Body of pancreas (tissue), 4 donors: ENCODE results near the gene LILRB4. TPM values are rescaled to one million over a fixed set of nuclear protein-coding genes. Genes with fewer than 3 reads are reported as not detected.
"Not testable (repeated sequence)": the region's sequence is repeated elsewhere in the genome, so short reads cannot be mapped to it uniquely, and the experiment has no call there.

Source experiments
- ATAC-seq: fragments of 150-250 bp; one replicate; pipeline ENCODE4 v1.9.1; 2016
- DNase-seq, 4 donors: peaks; one replicate each; pipeline ENCODE4 v3.0.0-alpha.2; 2019
- H3K27ac ChIP-seq, 4 donors: fragments of 200-600 bp; sonication (generic); 1 replicate in 3 of 4; 2 replicates in 1 of 4; pipeline versions ENCODE4 v1.5.1 to v1.6.1; 2016 to 2019; ENCODE audit warnings: mild to moderate bottlenecking in 1 of 4, mixed read lengths in 1 of 4, moderate library complexity in 1 of 4
- H3K27me3 ChIP-seq, 2 donors: fragments of 200-600 bp; sonication (generic); one replicate each; pipeline ENCODE4 v1.6.0; 2016; ENCODE audit warnings: mild to moderate bottlenecking in 1 of 2
- H3K36me3 ChIP-seq, 2 donors: fragments of 200-600 bp; sonication (generic); replicated peaks in 1 of 2; 2 replicates each; pipeline ENCODE4 v1.5.1; 2016; ENCODE audit warnings: low read depth in 2 of 2; ENCODE audit not compliant: insufficient read depth in 1 of 2
- H3K4me1 ChIP-seq: fragments of 200-600 bp; sonication (generic); one replicate; pipeline ENCODE4 v1.6.0; 2016
- H3K4me3 ChIP-seq, 2 donors: fragments of 200-600 bp; sonication (generic); 1 replicate in 1 of 2; 2 replicates in 1 of 2; pipeline ENCODE4 v1.5.1; 2016 to 2019
- H3K9me3 ChIP-seq, 3 donors: fragments of 200-600 bp; sonication (generic); 1 replicate in 2 of 3; 2 replicates in 1 of 3; pipeline ENCODE4 v1.5.1; 2016
- CTCF ChIP-seq, 7 experiments: fragments of 450-650 bp in 4 of 7; fragments of 200-600 bp in 3 of 7; sonication (generic) in 3 of 7; IDR thresholded peaks; one replicate each; pipeline ENCODE4 v1.5.1; 2016 to 2019; ENCODE audit warnings: antibody characterized with exemption in 7 of 7
- POLR2A ChIP-seq, 3 donors: fragments of 450-650 bp; IDR thresholded peaks; one replicate each; pipeline ENCODE4 v1.6.1; 2016; ENCODE audit warnings: antibody characterized with exemption in 3 of 3, mild to moderate bottlenecking in 2 of 3
- WGBS, 2 donors: methylation state at CpG; one replicate each; pipeline ENCODE4 v1.1.5; 2017; 5-methylcytosine and 5-hydroxymethylcytosine counted together
- intact Hi-C: fragments of 100-400 bp; cut with DNase I; formaldehyde crosslinking; loops from one replicate; pipeline ENCODE4 v1.15.1; 2023
- total RNA-seq, 2 donors: library from RNA; depleted of rRNA; stranded (reverse); fragments of >200 nt; gene quantifications; one replicate each; pipeline ENCODE4 v1.1.0, GENCODE V29; 2016

LILRB4 gene
- total RNA-seq, 2 donors from 2014 or later: 0.99 to 1.0 TPM

- TF ChIP-seq CTCF (IDR thresholded peaks at IDR 0.05) (no peak), POLR2A (IDR thresholded peaks at IDR 0.05) (no peak)
- no peaks in the 10 kb centered on the region for H3K9me3 ChIP-seq
- DNase-seq: no peak
- H3K4me3 ChIP-seq: no peak overlapping the region
- H3K27ac ChIP-seq: no peak overlapping the region
- no peaks in the 10 kb centered on the region for H3K4me1 ChIP-seq
- ATAC-seq: no peak
- WGBS, 2 donors: 36 to 38% methylated on average over 4 of the region's 4 CpGs
- H3K36me3 ChIP-seq: no peaks in the 10 kb centered on the region
- no peaks in the 10 kb centered on the region for H3K27me3 ChIP-seq
- intact Hi-C loops: no loop called here
Measured at GRCh38 chr19:54622431-54622830, 40.4 kb upstream of the LILRB4 start.

GRCh38 chr19:54624234-54624633 lies 38.6 kb upstream of the LILRB4 start:
- WGBS, 2 donors: 47% methylated on average over 7 of the region's 10 CpGs; no CpG with 5 or more reads in 1 of the 2 donors
- H3K27me3 ChIP-seq, DNase-seq, H3K4me1 ChIP-seq, H3K4me3 ChIP-seq, intact Hi-C loops, H3K27ac ChIP-seq, H3K9me3 ChIP-seq, H3K36me3 ChIP-seq, ATAC-seq: not testable (repeated sequence)

- H3K27me3 ChIP-seq, H3K4me3 ChIP-seq, ATAC-seq, H3K27ac ChIP-seq, H3K36me3 ChIP-seq, H3K9me3 ChIP-seq, DNase-seq, intact Hi-C loops, H3K4me1 ChIP-seq: not testable (repeated sequence)
- WGBS, 2 donors: 59 to 66% methylated on average over 7 to 10 of the region's 15 CpGs
Measured at GRCh38 chr19:54624934-54625730, 37.7 kb upstream of the LILRB4 start.

GRCh38 chr19:54626757-54627156 lies 36.0 kb upstream of the LILRB4 start:
- H3K9me3 ChIP-seq: no peaks in the 10 kb centered on the region
- intact Hi-C loops: no loop called here
- no peaks in the 10 kb centered on the region for H3K27me3 ChIP-seq
- DNase-seq (no peak), ATAC-seq (no peak)
- H3K4me3 ChIP-seq: no peak overlapping the region
- whole genome bisulfite sequencing, 2 donors: 51 to 72% methylated on average over 4 to 8 of the region's 8 CpGs
- no peak overlapping the region for H3K27ac ChIP-seq
- no peak for TF ChIP-seq POLR2A (IDR thresholded peaks at IDR 0.05)
- TF ChIP-seq CTCF (IDR thresholded peaks at IDR 0.05): no peak
- H3K36me3 ChIP-seq: no peaks in the 10 kb centered on the region
- H3K4me1 ChIP-seq: no peaks in the 10 kb centered on the region

- H3K27ac ChIP-seq, H3K4me3 ChIP-seq, H3K36me3 ChIP-seq, H3K9me3 ChIP-seq, DNase-seq, intact Hi-C loops, ATAC-seq, H3K27me3 ChIP-seq, H3K4me1 ChIP-seq: not testable (repeated sequence)
- 19 to 20% methylated on average over 4 of the region's 4 CpGs for WGBS, 2 donors
Measured at GRCh38 chr19:54627912-54628311, 34.9 kb upstream of the LILRB4 start.

DNA sequence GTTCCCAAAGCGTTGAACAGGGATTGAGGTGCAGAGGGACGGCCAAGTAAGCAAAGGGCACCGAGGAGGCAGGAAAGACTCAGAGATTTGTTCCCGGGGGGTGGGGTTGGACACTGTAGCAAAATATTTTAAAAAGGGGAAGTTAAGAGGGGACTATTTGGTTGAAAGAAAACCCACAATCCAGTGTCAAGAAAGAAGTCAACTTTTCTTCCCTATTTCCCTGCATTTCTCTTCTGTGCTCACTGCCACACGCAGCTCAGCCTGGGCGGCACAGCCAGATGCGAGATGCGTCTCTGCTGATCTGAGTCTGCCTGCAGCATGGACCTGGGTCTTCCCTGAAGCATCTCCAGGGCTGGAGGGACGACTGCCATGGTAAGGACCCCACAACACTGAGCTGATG lies 32.5 kb upstream of the LILRB4 start, which contains the start of gene LILRB1:
TSS of gene LILRB1 (plus strand) at position 223 of the 400 bp plus-strand sequence. CDS start 590 bp downstream, outside the sequence.
- H3K4me1 ChIP-seq, ATAC-seq, intact Hi-C loops, H3K36me3 ChIP-seq, H3K9me3 ChIP-seq, H3K4me3 ChIP-seq, H3K27ac ChIP-seq, H3K27me3 ChIP-seq: not testable (repeated sequence)
- 33 to 53% methylated on average over 9 of the region's 9 CpGs for WGBS, 2 donors
- peak in 1 of 4 donors; percentile 20 for DNase-seq

DNA sequence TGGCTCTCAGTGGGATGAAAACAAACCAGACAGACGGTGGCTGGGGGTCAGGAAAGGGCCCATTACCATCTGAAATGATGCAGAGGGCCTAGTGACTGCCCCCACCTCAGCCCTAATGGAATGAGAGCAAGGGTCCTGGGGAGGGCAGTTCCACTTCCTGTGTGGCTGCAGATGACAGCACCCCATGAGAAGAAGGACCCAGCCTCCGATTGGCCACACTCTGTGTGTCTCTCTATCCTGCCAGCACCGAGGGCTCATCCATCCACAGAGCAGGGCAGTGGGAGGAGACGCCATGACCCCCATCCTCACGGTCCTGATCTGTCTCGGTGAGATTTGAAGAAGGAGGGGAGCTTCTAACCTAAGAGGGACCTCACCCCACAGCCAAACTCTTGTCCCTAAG lies 32.0 kb upstream of the LILRB4 start:
- intact Hi-C loops: no loop called here
- TF ChIP-seq POLR2A (IDR thresholded peaks at IDR 0.05) (no peak), CTCF (IDR thresholded peaks at IDR 0.05) (no peak)
- Histone ChIP-seq H3K27me3 (no peaks in the 10 kb centered on the region), H3K9me3 (no peaks in the 10 kb centered on the region), H3K4me3 (no peak overlapping the region), H3K36me3 (no peaks in the 10 kb centered on the region), H3K4me1 (no peaks in the 10 kb centered on the region), H3K27ac (no peak overlapping the region)
- WGBS, 2 donors: 0 to 26% methylated on average over 1 to 6 of the region's 6 CpGs
- no peak for ATAC-seq
- no peak for DNase-seq

DNA sequence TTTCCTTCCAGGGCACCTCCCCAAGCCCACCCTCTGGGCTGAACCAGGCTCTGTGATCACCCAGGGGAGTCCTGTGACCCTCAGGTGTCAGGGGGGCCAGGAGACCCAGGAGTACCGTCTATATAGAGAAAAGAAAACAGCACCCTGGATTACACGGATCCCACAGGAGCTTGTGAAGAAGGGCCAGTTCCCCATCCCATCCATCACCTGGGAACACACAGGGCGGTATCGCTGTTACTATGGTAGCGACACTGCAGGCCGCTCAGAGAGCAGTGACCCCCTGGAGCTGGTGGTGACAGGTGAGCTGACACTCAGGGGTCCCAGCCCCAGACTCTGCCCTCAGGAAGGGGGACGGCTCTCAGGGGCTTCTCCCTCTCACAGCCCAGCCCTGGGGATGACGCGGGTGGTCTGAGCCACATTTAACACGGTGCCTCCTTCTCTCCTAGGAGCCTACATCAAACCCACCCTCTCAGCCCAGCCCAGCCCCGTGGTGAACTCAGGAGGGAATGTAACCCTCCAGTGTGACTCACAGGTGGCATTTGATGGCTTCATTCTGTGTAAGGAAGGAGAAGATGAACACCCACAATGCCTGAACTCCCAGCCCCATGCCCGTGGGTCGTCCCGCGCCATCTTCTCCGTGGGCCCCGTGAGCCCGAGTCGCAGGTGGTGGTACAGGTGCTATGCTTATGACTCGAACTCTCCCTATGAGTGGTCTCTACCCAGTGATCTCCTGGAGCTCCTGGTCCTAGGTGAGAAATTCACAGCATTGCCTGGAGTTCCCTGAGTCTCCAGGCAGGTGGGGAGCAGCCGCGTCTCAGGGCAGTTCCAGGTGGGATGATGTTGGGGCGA lies 31.1 kb upstream of the LILRB4 start:
- H3K4me1 ChIP-seq, H3K4me3 ChIP-seq, ATAC-seq, H3K9me3 ChIP-seq, intact Hi-C loops, H3K36me3 ChIP-seq, H3K27me3 ChIP-seq, DNase-seq, H3K27ac ChIP-seq: not testable (repeated sequence)
- 47 to 59% methylated on average over 10 to 23 of the region's 23 CpGs for WGBS, 2 donors
